Stomach (tissue), 9 donors: ENCODE data around the gene GPR83. TPM values are rescaled to one million over a fixed set of nuclear protein-coding genes. Genes with fewer than 3 reads are reported as not detected.

Source experiments
- DNase-seq, 2 donors: peaks; one replicate each; pipeline versions ENCODE4 v3.0.0 to v3.0.0-alpha.2; 2013 to 2019
- H3K27ac ChIP-seq, 5 donors: fragments of 200-600 bp in 4 of 5; sonication (generic) in 4 of 5; one replicate each; pipeline ENCODE4 v1.5.1; 2013 to 2019; ENCODE audit warnings: mild to moderate bottlenecking in 1 of 5, moderate library complexity in 1 of 5
- H3K27me3 ChIP-seq, 3 donors: fragments of 200-600 bp; sonication (generic); one replicate each; pipeline ENCODE4 v1.5.1; 2017 to 2019; ENCODE audit warnings: mixed run types in 1 of 3
- H3K36me3 ChIP-seq, 4 donors: fragments of 200-600 bp; sonication (generic); 1 replicate in 3 of 4; 2 replicates in 1 of 4; pipeline ENCODE4 v1.5.1; 2016 to 2019
- H3K4me1 ChIP-seq, 4 donors: fragments of 200-600 bp; sonication (generic); one replicate each; pipeline ENCODE4 v1.5.1; 2016 to 2019
- H3K4me3 ChIP-seq, 4 donors: fragments of 200-600 bp; sonication (generic) in 3 of 4; one replicate each; pipeline ENCODE4 v1.5.1; 2016 to 2019; ENCODE audit warnings: mild to moderate bottlenecking in 1 of 4
- H3K9me3 ChIP-seq, 4 donors: fragments of 200-600 bp; sonication (generic); one replicate each; pipeline ENCODE4 v1.5.1; 2016 to 2019
- EP300 ChIP-seq: sonication (generic); formaldehyde crosslinking; IDR thresholded peaks from one replicate; pipeline ENCODE4 v1.6.1; 2017; ENCODE audit warnings: antibody characterized with exemption
- POLR2A ChIP-seq, 4 donors: fragments of 450-650 bp; IDR thresholded peaks; one replicate each; pipeline ENCODE4 v1.6.1; 2016; ENCODE audit warnings: antibody characterized with exemption in 4 of 4, control low read depth in 2 of 4, mild to moderate bottlenecking in 1 of 4, moderate library complexity in 1 of 4
- POLR2AphosphoS5 ChIP-seq, 3 donors: sonication (generic); formaldehyde crosslinking; IDR thresholded peaks; one replicate each; pipeline ENCODE4 v1.6.1; 2016; ENCODE audit warnings: antibody characterized with exemption in 3 of 3
- WGBS, 5 donors: extraction: QIAGEN DNeasy Blood & Tissue Kit in 3 of 5; methylation state at CpG; one replicate each; pipeline versions ENCODE4 v1.1.5 to v1.1.7; 2013 to 2018; 5-methylcytosine and 5-hydroxymethylcytosine counted together
- intact Hi-C: fragments of 100-400 bp; cut with DNase I; formaldehyde crosslinking; loops from one replicate; pipeline ENCODE4 v1.15.1; 2023; ENCODE audit warnings: low total_unique reads
- polyA plus RNA-seq, 3 donors: library from polyadenylated mRNA; stranded (reverse); fragments of 200-250 nt; gene quantifications; one replicate each; pipeline ENCODE4 v1.2.3, GENCODE V29; 2013
- total RNA-seq, 5 donors: library from RNA; depleted of rRNA; stranded (reverse); fragments of >200 nt; gene quantifications; one replicate each; pipeline versions ENCODE4 v1.1.0 to v1.2.3, GENCODE V29; 2014 to 2016
- TF ChIP-seq, protein P1 (sequence below), 7 experiments: fragments of 450-650 bp in 4 of 7; fragments of 200-600 bp in 3 of 7; sonication (generic) in 3 of 7; IDR thresholded peaks; one replicate each; pipeline ENCODE4 v1.5.1; 2016 to 2019; ENCODE audit warnings: antibody characterized with exemption in 7 of 7, control low read depth in 2 of 7, mild to moderate bottlenecking in 1 of 7
- donor health status: healthy with polysubstance abuse.
- donor health status: Bipolar disorder and iron deficiency.
- donor health status: healthy.

The GPR83 gene
- total and polyA plus RNA-seq, 8 donors = under 0.01 to 0.05 TPM; not detected in 6

DNA sequence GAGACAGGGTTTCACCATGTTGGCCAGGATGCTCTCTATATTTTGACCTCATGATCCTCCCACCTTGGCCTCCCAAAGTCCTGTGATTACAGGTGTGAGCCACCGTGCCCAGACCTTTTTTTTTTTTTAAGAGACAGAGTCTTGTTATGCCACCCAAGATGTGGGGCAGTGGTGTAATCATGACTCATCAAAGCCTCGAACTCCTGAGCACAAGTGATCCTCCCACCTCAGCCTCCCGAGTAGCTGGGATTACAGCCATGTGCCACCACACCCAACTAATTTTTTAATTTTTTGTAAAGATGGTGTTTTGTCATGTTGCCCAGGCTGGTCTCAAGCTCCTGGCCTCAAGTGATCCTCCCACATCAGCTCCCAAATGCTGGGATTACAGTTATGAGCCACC lies 59.0 kb downstream of the GPR83 start:
- 59 to 80% (median 77%) methylated on average over 3 of the region's 3 CpGs for WGBS, 5 donors
- H3K27me3 ChIP-seq = no peaks in the 10 kb centered on the region
- no peak overlapping the region for H3K4me3 ChIP-seq
- no peak for TF ChIP-seq POLR2AphosphoS5 (IDR thresholded peaks at IDR 0.05)
- TF ChIP-seq, protein P1, sequence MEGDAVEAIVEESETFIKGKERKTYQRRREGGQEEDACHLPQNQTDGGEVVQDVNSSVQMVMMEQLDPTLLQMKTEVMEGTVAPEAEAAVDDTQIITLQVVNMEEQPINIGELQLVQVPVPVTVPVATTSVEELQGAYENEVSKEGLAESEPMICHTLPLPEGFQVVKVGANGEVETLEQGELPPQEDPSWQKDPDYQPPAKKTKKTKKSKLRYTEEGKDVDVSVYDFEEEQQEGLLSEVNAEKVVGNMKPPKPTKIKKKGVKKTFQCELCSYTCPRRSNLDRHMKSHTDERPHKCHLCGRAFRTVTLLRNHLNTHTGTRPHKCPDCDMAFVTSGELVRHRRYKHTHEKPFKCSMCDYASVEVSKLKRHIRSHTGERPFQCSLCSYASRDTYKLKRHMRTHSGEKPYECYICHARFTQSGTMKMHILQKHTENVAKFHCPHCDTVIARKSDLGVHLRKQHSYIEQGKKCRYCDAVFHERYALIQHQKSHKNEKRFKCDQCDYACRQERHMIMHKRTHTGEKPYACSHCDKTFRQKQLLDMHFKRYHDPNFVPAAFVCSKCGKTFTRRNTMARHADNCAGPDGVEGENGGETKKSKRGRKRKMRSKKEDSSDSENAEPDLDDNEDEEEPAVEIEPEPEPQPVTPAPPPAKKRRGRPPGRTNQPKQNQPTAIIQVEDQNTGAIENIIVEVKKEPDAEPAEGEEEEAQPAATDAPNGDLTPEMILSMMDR (IDR thresholded peaks at IDR 0.05) = no peak
- TF ChIP-seq EP300 = no peak
- TF ChIP-seq POLR2A (IDR thresholded peaks at IDR 0.05) = no peak
- intact Hi-C loops = no loop called here
- no peaks in the 10 kb centered on the region for H3K36me3 ChIP-seq
- no peaks in the 10 kb centered on the region for H3K4me1 ChIP-seq
- DNase-seq = no peak
- H3K9me3 ChIP-seq = no peaks in the 10 kb centered on the region
- no peak overlapping the region for H3K27ac ChIP-seq

DNA sequence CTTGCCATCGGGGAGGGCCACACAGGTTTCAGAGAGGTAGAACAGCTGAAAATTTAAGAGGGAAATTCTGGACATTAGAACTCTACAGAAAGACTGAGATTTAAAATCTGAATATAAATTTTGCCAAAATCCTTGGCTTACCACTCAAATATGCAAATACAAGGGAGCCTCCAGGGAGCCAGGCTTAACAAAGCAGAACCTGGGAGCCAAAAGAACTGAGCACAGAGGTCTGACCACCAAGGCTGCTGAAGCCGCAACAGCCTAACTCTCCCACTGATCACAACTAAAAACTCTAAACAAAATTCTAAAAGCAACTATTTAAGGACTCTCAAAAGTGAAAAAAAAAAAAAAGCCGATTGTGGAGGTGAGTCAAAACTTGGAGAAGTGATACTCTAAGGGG lies 62.6 kb downstream of the GPR83 start:
- Histone ChIP-seq H3K9me3 (no peaks in the 10 kb centered on the region), H3K4me3 (no peak overlapping the region), H3K4me1 (no peaks in the 10 kb centered on the region), H3K27ac (no peak overlapping the region), H3K27me3 (no peaks in the 10 kb centered on the region), H3K36me3 (no peaks in the 10 kb centered on the region)
- TF ChIP-seq, protein P1 (IDR thresholded peaks at IDR 0.05) = no peak
- TF ChIP-seq POLR2A (IDR thresholded peaks at IDR 0.05) (no peak), EP300 (no peak), POLR2AphosphoS5 (IDR thresholded peaks at IDR 0.05) (no peak)
- intact Hi-C loops = no loop called here
- WGBS, 5 donors = 88 to 95% (median 91%) methylated on average over 3 of the region's 3 CpGs
- DNase-seq = peak in 1 of 2 donors; percentile 9

DNA sequence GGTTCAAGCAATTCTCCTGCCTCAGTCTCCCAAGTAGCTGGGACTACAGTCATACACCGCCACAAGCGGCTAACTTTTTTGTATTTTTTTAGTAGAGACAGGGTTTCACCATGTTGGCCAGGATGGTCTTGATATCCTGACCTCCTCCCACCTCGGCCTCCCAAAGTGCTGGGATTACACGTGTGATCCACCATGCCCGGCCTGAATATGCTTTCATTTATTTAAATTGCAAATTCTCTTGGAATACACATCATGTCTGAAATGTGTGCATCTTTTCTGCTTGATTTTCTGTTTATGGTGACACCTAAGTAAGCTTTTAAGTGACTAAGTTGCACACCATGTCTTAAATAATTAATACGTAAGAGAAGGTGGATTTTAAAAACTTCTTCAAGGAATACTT lies 65.2 kb downstream of the GPR83 start:
- Histone ChIP-seq H3K4me3 (no peak overlapping the region), H3K27me3 (no peaks in the 10 kb centered on the region), H3K36me3 (no peaks in the 10 kb centered on the region), H3K27ac (no peak overlapping the region), H3K9me3 (no peaks in the 10 kb centered on the region), H3K4me1 (no peaks in the 10 kb centered on the region)
- TF ChIP-seq EP300 (no peak), POLR2A (IDR thresholded peaks at IDR 0.05) (no peak), POLR2AphosphoS5 (IDR thresholded peaks at IDR 0.05) (no peak)
- TF ChIP-seq, protein P1 (IDR thresholded peaks at IDR 0.05) = no peak
- intact Hi-C loops = no loop called here
- DNase-seq = no peak
- WGBS, 5 donors = 86 to 91% (median 89%) methylated on average over 6 of the region's 6 CpGs

DNA sequence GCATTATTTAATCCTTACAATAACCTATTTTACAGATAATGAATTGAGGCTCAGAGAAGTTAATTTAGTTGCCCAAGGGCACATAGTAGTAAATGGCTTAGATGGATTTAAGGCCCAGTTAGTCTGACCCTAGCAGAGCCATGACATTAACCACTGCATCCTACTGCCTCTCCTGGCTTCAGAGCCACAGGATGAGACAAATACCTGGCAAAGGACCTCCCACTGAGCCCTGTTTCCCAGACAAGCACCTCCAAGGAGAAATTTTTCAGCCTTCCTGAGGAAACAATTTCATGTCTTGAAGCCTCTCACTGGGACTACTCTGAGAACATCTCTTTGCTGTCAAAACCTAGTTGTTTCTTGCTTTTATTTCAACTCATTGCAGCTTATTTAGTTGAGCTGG lies 68.4 kb downstream of the GPR83 start:
- H3K9me3 ChIP-seq = no peaks in the 10 kb centered on the region
- no peak for DNase-seq
- no peak overlapping the region for H3K4me3 ChIP-seq
- H3K36me3 ChIP-seq = no peaks in the 10 kb centered on the region
- no peaks in the 10 kb centered on the region for H3K4me1 ChIP-seq
- TF ChIP-seq, protein P1 (IDR thresholded peaks at IDR 0.05) = no peak
- no peak for TF ChIP-seq POLR2A (IDR thresholded peaks at IDR 0.05)
- no peak for TF ChIP-seq EP300
- no peak for TF ChIP-seq POLR2AphosphoS5 (IDR thresholded peaks at IDR 0.05)
- no peak overlapping the region for H3K27ac ChIP-seq
- no peaks in the 10 kb centered on the region for H3K27me3 ChIP-seq
- intact Hi-C loops = no loop called here
